Endothelial cell of umbilical vein (primary cell): Measurements from ENCODE around the gene TMEM119.

Source experiments
- CTCF ChIP-seq, 2 donors: IDR thresholded peaks; 1 replicate in 1 of 2; 2 replicates in 1 of 2; pipeline ENCODE4 v1.5.1; 2011; ENCODE audit warnings: low read length in 2 of 2, mild to moderate bottlenecking in 2 of 2, moderate library complexity in 2 of 2, control low read depth in 1 of 2, inconsistent platforms in 1 of 2, low read depth in 1 of 2; ENCODE audit not compliant: insufficient read depth in 1 of 2; ENCODE audit errors: extremely low read depth in 1 of 2
- EZH2 ChIP-seq: IDR thresholded peaks from 2 replicates; pipeline ENCODE4 v1.6.1; 2012; ENCODE audit warnings: borderline replicate concordance, low read depth, mild to moderate bottlenecking, moderate library complexity, low read length, inconsistent platforms; ENCODE audit not compliant: severe bottlenecking
- FOS ChIP-seq: IDR thresholded peaks from 2 replicates; pipeline ENCODE4 v1.6.1; 2011; ENCODE audit warnings: mild to moderate bottlenecking, low read length, moderate library complexity, borderline replicate concordance; ENCODE audit not compliant: insufficient read depth
- GATA2 ChIP-seq: IDR thresholded peaks from 2 replicates; pipeline ENCODE4 v1.7.0; 2011; ENCODE audit warnings: low read depth, mild to moderate bottlenecking, moderate library complexity, mixed read lengths, low read length; ENCODE audit not compliant: insufficient read length, insufficient read depth
- JUN ChIP-seq: IDR thresholded peaks from 2 replicates; pipeline ENCODE4 v1.6.1; 2011; ENCODE audit warnings: borderline replicate concordance, low read depth; ENCODE audit not compliant: insufficient read length, insufficient read depth
- MAX ChIP-seq: IDR thresholded peaks from 2 replicates; pipeline ENCODE4 v1.6.1; 2011; ENCODE audit not compliant: insufficient read depth, insufficient read length
- MYC ChIP-seq: IDR thresholded peaks from one replicate; pipeline ENCODE4 v1.6.1; 2011; ENCODE audit warnings: mild to moderate bottlenecking, low read depth, low read length
- POLR2A ChIP-seq: IDR thresholded peaks from 2 replicates; pipeline ENCODE4 v1.6.1; 2012; ENCODE audit warnings: low read depth, mild to moderate bottlenecking, control low read depth, low read length
- POLR2AphosphoS5 ChIP-seq: IDR thresholded peaks from 2 replicates; pipeline ENCODE4 v1.6.1; 2012; ENCODE audit warnings: low read depth, mild to moderate bottlenecking, control low read depth, low read length, moderate library complexity; ENCODE audit not compliant: insufficient read depth

GRCh38 chr12:108559007-108559655, 38.8 kb downstream of the TMEM119 start:
- TF ChIP-seq FOS (no peak), CTCF (IDR thresholded peaks at IDR 0.05; ENCODE audit: extremely low read depth in 1 of 2, insufficient read depth in 1 of 2, low read depth in 1 of 2, low read length in 2 of 2) (no peak), POLR2AphosphoS5 (no peak), EZH2 (no peak), POLR2A (no peak), MAX (no peak), JUN (no peak), GATA2 (no peak), MYC (no peak)
